Fibroblast of lung (primary cell): ENCODE data around the gene C1QTNF1. TPM values are rescaled to one million over a fixed set of nuclear protein-coding genes. Genes with fewer than 3 reads are reported as not detected.

Experiments
- DNase-seq, 2 donors: peaks; one replicate each; pipeline versions ENCODE4 v3.0.0 to v3.0.0-alpha.2; 2010; ENCODE audit warnings: low read depth in 2 of 2
- H2AFZ ChIP-seq: 2 replicates; pipeline ENCODE4 v1.5.1; 2012; ENCODE audit warnings: low read length, control low read depth, inconsistent platforms
- H3K27ac ChIP-seq: 2 replicates; pipeline ENCODE4 v1.5.1; 2011; ENCODE audit warnings: low read length, control low read depth; ENCODE audit not compliant: insufficient read depth
- H3K27me3 ChIP-seq: 2 replicates; pipeline ENCODE4 v1.5.1; 2011; ENCODE audit warnings: mild to moderate bottlenecking, low read length; ENCODE audit not compliant: control insufficient read depth, insufficient read depth
- H3K36me3 ChIP-seq: 2 replicates; pipeline ENCODE4 v1.5.1; 2011; ENCODE audit warnings: low read length; ENCODE audit not compliant: control insufficient read depth, insufficient read depth
- H3K4me1 ChIP-seq: 2 replicates; pipeline ENCODE4 v1.5.1; 2011; ENCODE audit warnings: low read length; ENCODE audit not compliant: control insufficient read depth, insufficient read depth; ENCODE audit errors: extremely low read depth
- H3K4me2 ChIP-seq: 2 replicates; pipeline ENCODE4 v1.5.1; 2011; ENCODE audit warnings: low read length, control low read depth; ENCODE audit not compliant: insufficient read depth; ENCODE audit errors: extremely low read depth
- H3K4me3 ChIP-seq, 4 experiments: fragments of 200-600 bp in 1 of 4; sonication (generic) in 1 of 4; replicated peaks in 1 of 4; 2 replicates each; pipeline ENCODE4 v1.5.1; 2011 to 2016; ENCODE audit warnings: low read length in 4 of 4, low read depth in 3 of 4, mild to moderate bottlenecking in 3 of 4, control low read depth in 2 of 4, inconsistent platforms in 1 of 4, mixed read lengths in 1 of 4; ENCODE audit not compliant: insufficient read depth in 1 of 4; ENCODE audit errors: control extremely low read depth in 1 of 4
- H3K79me2 ChIP-seq: 2 replicates; pipeline ENCODE4 v1.5.1; 2012; ENCODE audit warnings: mild to moderate bottlenecking, low read length, inconsistent platforms; ENCODE audit not compliant: control insufficient read depth, insufficient read depth
- H3K9ac ChIP-seq: 2 replicates; pipeline ENCODE4 v1.5.1; 2011; ENCODE audit warnings: mild to moderate bottlenecking, low read length, control low read depth; ENCODE audit not compliant: insufficient read depth
- H3K9me3 ChIP-seq: 2 replicates; pipeline ENCODE4 v1.5.1; 2012; ENCODE audit warnings: low read depth, low read length; ENCODE audit not compliant: control insufficient read depth, insufficient read depth
- H4K20me1 ChIP-seq: 2 replicates; pipeline ENCODE4 v1.5.1; 2011; ENCODE audit warnings: low read length; ENCODE audit not compliant: control insufficient read depth, insufficient read depth; ENCODE audit errors: extremely low read depth
- EZH2 ChIP-seq: IDR thresholded peaks from 2 replicates; pipeline ENCODE4 v1.5.1; 2012; ENCODE audit warnings: low read length, control low read depth, mild to moderate bottlenecking; ENCODE audit errors: missing control alignments
- polyA plus RNA-seq, 2 donors: library from polyadenylated mRNA; depleted of rRNA in 1 of 2; stranded (reverse) in 1 of 2; unstranded in 1 of 2; fragments of >200 nt; gene quantifications; 2 replicates each; pipeline ENCODE4 v1.2.1, GENCODE V29; 2011 to 2012; ENCODE audit warnings: missing spikeins in 1 of 2
- total RNA-seq: library from RNA; depleted of rRNA; stranded (reverse); fragments of >200 nt; gene quantifications from 2 replicates; pipeline ENCODE4 v1.2.1, GENCODE V29; 2014
- TF ChIP-seq, protein P1 (sequence below), 2 donors: IDR thresholded peaks in 1 of 2; conservative IDR thresholded peaks in 1 of 2; 1 replicate in 1 of 2; 2 replicates in 1 of 2; pipeline ENCODE4 v1.5.1; 2011 to 2012; ENCODE audit warnings: low read length in 2 of 2, control low read depth in 1 of 2, inconsistent platforms in 1 of 2, low read depth in 1 of 2, mild to moderate bottlenecking in 1 of 2

Gene C1QTNF1
- total and polyA plus RNA-seq, 2 donors (not counting 1 experiment from before 2014, with no cell fraction given), result 15.0 to 45.2 TPM

DNA sequence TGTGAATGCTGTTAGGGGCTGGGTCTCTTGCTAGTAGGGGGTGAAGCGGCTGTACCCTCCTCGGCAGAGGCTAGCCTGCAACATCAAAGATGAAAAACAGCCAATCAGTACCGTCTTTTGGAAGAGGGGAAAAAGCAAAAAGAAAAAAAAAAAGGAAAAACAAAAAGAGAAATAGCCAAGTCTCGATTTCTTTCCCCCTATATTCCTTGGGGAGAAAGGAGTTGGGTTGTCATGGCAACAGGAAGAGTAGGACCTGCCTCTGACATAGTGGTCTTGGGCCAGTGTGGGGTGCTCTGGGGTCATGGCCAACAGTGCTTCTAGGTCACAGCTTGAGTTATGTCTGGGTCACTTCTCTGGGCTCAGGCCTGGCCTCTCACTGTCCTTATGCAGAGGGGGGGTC is 68.6 kb downstream of the C1QTNF1 start:
- no peaks in the 10 kb centered on the region for H3K79me2 ChIP-seq
- no peak for TF ChIP-seq EZH2
- TF ChIP-seq, protein P1, sequence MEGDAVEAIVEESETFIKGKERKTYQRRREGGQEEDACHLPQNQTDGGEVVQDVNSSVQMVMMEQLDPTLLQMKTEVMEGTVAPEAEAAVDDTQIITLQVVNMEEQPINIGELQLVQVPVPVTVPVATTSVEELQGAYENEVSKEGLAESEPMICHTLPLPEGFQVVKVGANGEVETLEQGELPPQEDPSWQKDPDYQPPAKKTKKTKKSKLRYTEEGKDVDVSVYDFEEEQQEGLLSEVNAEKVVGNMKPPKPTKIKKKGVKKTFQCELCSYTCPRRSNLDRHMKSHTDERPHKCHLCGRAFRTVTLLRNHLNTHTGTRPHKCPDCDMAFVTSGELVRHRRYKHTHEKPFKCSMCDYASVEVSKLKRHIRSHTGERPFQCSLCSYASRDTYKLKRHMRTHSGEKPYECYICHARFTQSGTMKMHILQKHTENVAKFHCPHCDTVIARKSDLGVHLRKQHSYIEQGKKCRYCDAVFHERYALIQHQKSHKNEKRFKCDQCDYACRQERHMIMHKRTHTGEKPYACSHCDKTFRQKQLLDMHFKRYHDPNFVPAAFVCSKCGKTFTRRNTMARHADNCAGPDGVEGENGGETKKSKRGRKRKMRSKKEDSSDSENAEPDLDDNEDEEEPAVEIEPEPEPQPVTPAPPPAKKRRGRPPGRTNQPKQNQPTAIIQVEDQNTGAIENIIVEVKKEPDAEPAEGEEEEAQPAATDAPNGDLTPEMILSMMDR (conservative IDR thresholded peaks at IDR 0.05 in 1 of 2, IDR thresholded peaks at IDR 0.05 in 1 of 2; ENCODE audit: low read depth in 1 of 2, low read length in 2 of 2), result no peak
- peaks cover 3% of the 10 kb centered on the region for H3K27me3 ChIP-seq
- no peak overlapping the region for H3K4me3 ChIP-seq
- H3K9ac ChIP-seq, result no peak overlapping the region
- H3K9me3 ChIP-seq, result no peaks in the 10 kb centered on the region
- no peak overlapping the region for H2AFZ ChIP-seq
- H3K36me3 ChIP-seq, result no peaks in the 10 kb centered on the region
- no peak overlapping the region for H3K4me2 ChIP-seq
- no peaks in the 10 kb centered on the region for H3K4me1 ChIP-seq
- H3K27ac ChIP-seq, result no peak overlapping the region
- H4K20me1 ChIP-seq, result no peaks in the 10 kb centered on the region
- no peak for DNase-seq

GRCh38 chr17:79093270-79093669 is 69.3 kb downstream of the C1QTNF1 start:
- Histone ChIP-seq H3K79me2 (no peaks in the 10 kb centered on the region), H3K9ac (no peak overlapping the region), H3K4me1 (no peaks in the 10 kb centered on the region), H3K4me2 (no peak overlapping the region), H3K27ac (no peak overlapping the region), H3K4me3 (no peak overlapping the region), H3K27me3 (peaks cover 10% of the 10 kb centered on the region), H2AFZ (no peak overlapping the region), H3K9me3 (no peaks in the 10 kb centered on the region), H3K36me3 (no peaks in the 10 kb centered on the region), H4K20me1 (no peaks in the 10 kb centered on the region)
- TF ChIP-seq EZH2, result no peak
- TF ChIP-seq, protein P1 (conservative IDR thresholded peaks at IDR 0.05 in 1 of 2, IDR thresholded peaks at IDR 0.05 in 1 of 2; ENCODE audit: low read depth in 1 of 2, low read length in 2 of 2), result no peak
- DNase-seq, result no peak

- H3K9ac ChIP-seq, result no peak overlapping the region
- DNase-seq, result no peak
- H3K36me3 ChIP-seq, result no peaks in the 10 kb centered on the region
- TF ChIP-seq, protein P1 (conservative IDR thresholded peaks at IDR 0.05 in 1 of 2, IDR thresholded peaks at IDR 0.05 in 1 of 2; ENCODE audit: low read depth in 1 of 2, low read length in 2 of 2), result no peak
- TF ChIP-seq EZH2, result no peak
- peaks cover 15% of the 10 kb centered on the region for H3K27me3 ChIP-seq
- H3K4me2 ChIP-seq, result no peak overlapping the region
- H3K4me3 ChIP-seq, result no peak overlapping the region
- no peak overlapping the region for H3K27ac ChIP-seq
- no peaks in the 10 kb centered on the region for H3K9me3 ChIP-seq
- no peaks in the 10 kb centered on the region for H3K79me2 ChIP-seq
- H3K4me1 ChIP-seq, result no peaks in the 10 kb centered on the region
- no peak overlapping the region for H2AFZ ChIP-seq
- H4K20me1 ChIP-seq, result no peaks in the 10 kb centered on the region
These were observed 70.3 kb downstream of the C1QTNF1 start for GRCh38 chr17:79094261-79094660.
